Omental fat pad (tissue), 4 donors: ENCODE results near the gene CCDC187. TPM values are rescaled to one million over a fixed set of nuclear protein-coding genes. Genes with fewer than 3 reads are reported as not detected.

Experiments
- ATAC-seq: fragments of 150-250 bp; one replicate; pipeline ENCODE4 v1.9.1; 2016; ENCODE audit warnings: mild to moderate bottlenecking, moderate library complexity; ENCODE audit not compliant: low FRiP score
- DNase-seq: peaks from one replicate; pipeline ENCODE4 v3.0.0-alpha.2; 2019; ENCODE audit warnings: low spot score
- CTCF ChIP-seq, 3 donors: fragments of 450-650 bp; IDR thresholded peaks; one replicate each; pipeline ENCODE4 v1.5.1; 2016 to 2017; ENCODE audit warnings: antibody characterized with exemption in 3 of 3, mild to moderate bottlenecking in 3 of 3, moderate library complexity in 2 of 3
- total RNA-seq, 4 donors: library from RNA; depleted of rRNA; stranded (reverse); fragments of >200 nt; gene quantifications; one replicate each; pipeline ENCODE4 v1.1.0, GENCODE V29; 2016

CCDC187 gene
- total RNA-seq, 4 donors from 2014 or later: not detected

- TF ChIP-seq CTCF (IDR thresholded peaks at IDR 0.05): no peak
- DNase-seq (no peak), ATAC-seq (no peak)
These were observed 39.4 kb upstream of the CCDC187 start for GRCh38 chr9:136343121-136343883.

GRCh38 chr9:136342181-136343120 lies 38.6 kb upstream of the CCDC187 start:
- ATAC-seq (peak; percentile 47), DNase-seq (peak; percentile 69)
- no peak for TF ChIP-seq CTCF (IDR thresholded peaks at IDR 0.05)

- DNase-seq (no peak), ATAC-seq (no peak)
- no peak for TF ChIP-seq CTCF (IDR thresholded peaks at IDR 0.05)
These were observed 37.9 kb upstream of the CCDC187 start for GRCh38 chr9:136341769-136342168.

GRCh38 chr9:136341042-136341655 lies 37.3 kb upstream of the CCDC187 start:
- ATAC-seq (no peak), DNase-seq (no peak)
- no peak for TF ChIP-seq CTCF (IDR thresholded peaks at IDR 0.05)

- ATAC-seq (no peak), DNase-seq (no peak)
- TF ChIP-seq CTCF (IDR thresholded peaks at IDR 0.05): no peak
These were observed 36.6 kb upstream of the CCDC187 start for GRCh38 chr9:136340356-136341041.

- ATAC-seq (no peak), DNase-seq (no peak)
- TF ChIP-seq CTCF (IDR thresholded peaks at IDR 0.05): no peak
These were observed 36.0 kb upstream of the CCDC187 start for GRCh38 chr9:136339958-136340310.
